Nephron progenitor cell (in vitro differentiated cells): ENCODE data around the gene AGO4.
"Not testable (repeated sequence)": the region's sequence is repeated elsewhere in the genome, so short reads cannot be mapped to it uniquely, and the experiment has no call there.

ENCODE experiments used
- DNase-seq: peaks from one replicate; pipeline ENCODE4 v3.0.0; 2021
- H3K27ac Mint-ChIP-seq: 2 replicates; pipeline ENCODE4 v1.8.0; 2021; ENCODE audit warnings: mild to moderate bottlenecking, moderate library complexity, mixed read lengths
- H3K27me3 Mint-ChIP-seq: 2 replicates; pipeline ENCODE4 v1.8.0; 2021; ENCODE audit warnings: mild to moderate bottlenecking, low read depth, mixed read lengths; ENCODE audit not compliant: poor library complexity
- H3K36me3 Mint-ChIP-seq: 2 replicates; pipeline ENCODE4 v1.8.0; 2021; ENCODE audit warnings: low read depth, mixed read lengths
- H3K4me1 Mint-ChIP-seq: 2 replicates; pipeline ENCODE4 v1.8.0; 2021; ENCODE audit warnings: mixed read lengths
- H3K4me3 Mint-ChIP-seq: 2 replicates; pipeline ENCODE4 v1.8.0; 2021; ENCODE audit warnings: mild to moderate bottlenecking, moderate library complexity, mixed read lengths
- H3K9me3 Mint-ChIP-seq: 2 replicates; pipeline ENCODE4 v1.8.0; 2021; ENCODE audit warnings: mild to moderate bottlenecking, moderate library complexity, mixed read lengths
- TF ChIP-seq, protein P1 (sequence below): fragments of 200-600 bp; sonication (generic); IDR thresholded peaks from 2 replicates; pipeline ENCODE4 v1.5.0; 2021; ENCODE audit warnings: antibody characterized with exemption

The AGO4 gene

DNA sequence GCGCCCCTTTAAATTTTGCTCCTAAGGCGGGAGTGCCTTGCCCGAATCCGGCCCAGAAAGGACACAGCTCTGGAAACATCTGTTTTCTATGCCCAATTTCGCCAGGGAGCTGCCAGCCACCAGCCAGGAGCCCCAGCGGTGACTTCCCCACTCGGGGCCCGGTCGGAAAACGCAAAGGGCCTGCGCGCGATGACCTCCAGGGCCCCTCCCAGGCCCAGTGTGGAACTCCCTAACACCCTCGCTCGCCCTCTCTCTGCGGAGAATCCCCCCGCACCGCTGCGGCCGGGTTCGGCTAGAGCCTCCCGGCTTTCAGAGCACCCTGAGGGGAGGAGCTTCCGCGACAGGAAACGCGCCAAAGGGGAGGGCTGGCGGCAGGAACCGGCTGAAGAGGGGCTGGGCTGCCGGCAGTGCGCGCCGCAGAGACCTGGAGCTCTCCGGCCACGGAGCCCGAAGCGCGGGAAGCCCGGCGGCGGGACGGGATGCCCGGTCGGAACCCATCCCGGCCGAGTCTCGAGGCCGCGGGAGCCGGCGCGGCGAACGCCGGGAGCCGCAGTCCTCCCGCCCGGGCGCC lies 38.5 kb upstream of the AGO4 start:
- Mint-ChIP-seq H3K27me3 (peaks cover 14% of the 10 kb centered on the region), H3K36me3 (peaks cover 1% of the 10 kb centered on the region), H3K4me1 (peaks cover 16% of the 10 kb centered on the region), H3K27ac (peak overlapping the region; percentile 90), H3K4me3 (peak overlapping the region; percentile 99), H3K9me3 (no peaks in the 10 kb centered on the region)
- peak; percentile 91 for DNase-seq
- TF ChIP-seq, protein P1, sequence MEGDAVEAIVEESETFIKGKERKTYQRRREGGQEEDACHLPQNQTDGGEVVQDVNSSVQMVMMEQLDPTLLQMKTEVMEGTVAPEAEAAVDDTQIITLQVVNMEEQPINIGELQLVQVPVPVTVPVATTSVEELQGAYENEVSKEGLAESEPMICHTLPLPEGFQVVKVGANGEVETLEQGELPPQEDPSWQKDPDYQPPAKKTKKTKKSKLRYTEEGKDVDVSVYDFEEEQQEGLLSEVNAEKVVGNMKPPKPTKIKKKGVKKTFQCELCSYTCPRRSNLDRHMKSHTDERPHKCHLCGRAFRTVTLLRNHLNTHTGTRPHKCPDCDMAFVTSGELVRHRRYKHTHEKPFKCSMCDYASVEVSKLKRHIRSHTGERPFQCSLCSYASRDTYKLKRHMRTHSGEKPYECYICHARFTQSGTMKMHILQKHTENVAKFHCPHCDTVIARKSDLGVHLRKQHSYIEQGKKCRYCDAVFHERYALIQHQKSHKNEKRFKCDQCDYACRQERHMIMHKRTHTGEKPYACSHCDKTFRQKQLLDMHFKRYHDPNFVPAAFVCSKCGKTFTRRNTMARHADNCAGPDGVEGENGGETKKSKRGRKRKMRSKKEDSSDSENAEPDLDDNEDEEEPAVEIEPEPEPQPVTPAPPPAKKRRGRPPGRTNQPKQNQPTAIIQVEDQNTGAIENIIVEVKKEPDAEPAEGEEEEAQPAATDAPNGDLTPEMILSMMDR, result no peak

DNA sequence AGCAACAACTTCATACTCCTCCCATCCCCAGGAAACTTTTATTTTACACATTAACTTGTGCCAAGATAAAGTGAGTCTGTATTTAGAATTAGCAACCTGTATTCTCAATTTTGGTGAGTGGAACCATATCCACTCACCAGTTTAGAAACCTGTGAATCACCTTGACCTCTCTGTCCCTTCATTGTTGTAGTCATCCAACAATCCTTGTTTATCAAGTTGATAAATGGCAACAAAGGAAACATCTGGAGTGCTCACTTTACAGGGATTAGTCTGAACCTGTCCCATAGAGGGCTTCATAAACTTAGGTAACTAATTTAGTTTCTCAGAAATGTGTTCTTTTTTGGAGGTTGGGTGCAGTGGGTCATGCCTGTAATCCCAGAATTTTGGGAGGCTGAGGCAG lies 34.1 kb upstream of the AGO4 start:
- Mint-ChIP-seq H3K36me3 (no peaks in the 10 kb centered on the region), H3K4me3 (no peak overlapping the region), H3K4me1 (peaks cover 10% of the 10 kb centered on the region), H3K9me3 (no peaks in the 10 kb centered on the region), H3K27me3 (peaks cover 21% of the 10 kb centered on the region), H3K27ac (no peak overlapping the region)
- no peak for DNase-seq
- TF ChIP-seq, protein P1, result no peak

DNA sequence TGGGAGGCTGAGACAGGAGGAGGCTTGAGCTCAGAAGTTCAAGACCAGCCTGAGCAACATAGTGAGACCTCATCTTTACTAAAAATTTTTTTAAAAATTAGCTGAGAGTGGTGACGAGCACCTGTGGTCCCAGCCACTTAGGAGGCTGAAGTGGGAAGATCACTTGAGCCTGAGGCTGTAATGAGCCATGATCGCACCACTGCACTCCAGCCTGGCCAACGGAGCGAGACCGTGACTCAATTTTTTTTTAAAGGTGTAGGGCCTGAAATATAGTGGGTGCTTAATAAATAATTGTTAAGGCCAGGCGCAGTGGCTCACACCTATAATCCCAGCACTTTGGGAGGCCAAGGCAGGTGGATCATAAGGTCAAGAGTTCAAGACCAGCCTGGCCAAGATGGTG lies 31.6 kb upstream of the AGO4 start:
- not testable (repeated sequence) for H3K9me3 Mint-ChIP-seq, H3K36me3 Mint-ChIP-seq, H3K4me3 Mint-ChIP-seq, H3K4me1 Mint-ChIP-seq, DNase-seq, H3K27ac Mint-ChIP-seq
- peaks cover 21% of the 10 kb centered on the region for H3K27me3 Mint-ChIP-seq

DNA sequence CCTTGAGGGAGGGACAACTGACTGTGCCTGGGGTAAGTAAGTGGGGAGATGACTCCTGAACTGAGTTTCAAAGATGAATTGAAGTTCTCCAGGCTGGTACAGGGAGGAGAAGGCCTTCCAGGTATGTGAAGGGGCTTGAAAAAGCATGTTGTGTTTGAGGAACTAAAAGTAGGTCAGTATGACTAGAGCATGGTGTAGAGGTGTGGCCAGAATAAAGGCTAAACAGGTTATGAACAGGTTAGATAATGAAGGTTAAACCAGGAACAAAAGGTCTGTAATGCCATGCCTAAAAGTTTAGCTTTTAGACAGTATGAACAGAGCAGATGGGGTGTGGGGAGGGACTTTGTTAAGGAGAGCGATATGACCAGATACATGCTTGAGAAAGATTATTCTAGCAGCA lies 30.7 kb upstream of the AGO4 start:
- DNase-seq, result no peak
- TF ChIP-seq, protein P1, result no peak
- H3K27ac Mint-ChIP-seq, result no peak overlapping the region
- H3K27me3 Mint-ChIP-seq, result peaks cover 22% of the 10 kb centered on the region
- no peaks in the 10 kb centered on the region for H3K36me3 Mint-ChIP-seq
- no peaks in the 10 kb centered on the region for H3K9me3 Mint-ChIP-seq
- H3K4me3 Mint-ChIP-seq, result no peak overlapping the region
- no peaks in the 10 kb centered on the region for H3K4me1 Mint-ChIP-seq

DNA sequence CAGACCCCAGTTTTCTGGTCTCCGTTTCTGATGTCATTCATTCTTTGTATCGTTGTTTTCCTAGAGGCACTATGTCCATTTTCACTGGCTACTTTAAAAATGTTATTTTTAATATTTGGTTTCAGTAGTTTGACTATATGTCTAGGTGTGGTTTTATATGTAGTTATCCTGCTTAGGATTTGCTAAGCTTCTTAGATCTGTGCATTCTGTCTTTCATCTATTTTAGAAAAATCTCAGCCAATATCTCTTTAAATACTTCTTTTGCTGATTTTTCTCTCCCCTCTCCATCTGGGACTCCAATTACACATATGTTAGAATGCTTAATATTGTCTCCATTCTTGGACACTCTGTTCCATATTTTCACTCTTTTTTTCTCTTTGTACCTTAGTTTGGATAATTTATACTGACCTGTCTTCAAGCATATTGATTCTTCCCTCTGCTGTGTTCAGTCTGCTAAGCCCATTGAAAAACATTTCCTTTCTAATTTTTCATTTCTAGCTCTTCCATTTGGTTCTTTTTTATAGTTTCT lies 24.7 kb upstream of the AGO4 start:
- H3K9me3 Mint-ChIP-seq, result peaks cover 10% of the 10 kb centered on the region

DNA sequence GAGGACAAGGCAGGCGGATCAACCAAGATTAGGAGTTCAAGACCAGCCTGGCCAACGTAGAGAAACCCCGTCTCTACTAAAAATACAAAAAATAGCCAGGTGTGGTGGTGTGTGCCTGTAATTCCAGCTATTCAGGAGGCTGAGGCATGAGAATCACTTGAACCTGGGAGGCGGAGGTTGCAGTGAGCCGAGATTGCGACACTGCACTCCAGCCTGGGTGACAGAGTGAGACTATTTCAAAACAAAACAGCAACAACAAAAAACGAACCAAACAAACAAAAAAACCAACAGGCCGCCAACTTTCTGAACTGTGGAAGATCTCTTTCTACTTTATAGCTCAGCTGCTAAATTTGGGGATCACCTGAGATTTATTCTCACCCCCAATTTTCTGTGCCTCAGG lies 23.5 kb upstream of the AGO4 start:
- H3K4me1 Mint-ChIP-seq, H3K4me3 Mint-ChIP-seq, DNase-seq, H3K36me3 Mint-ChIP-seq, H3K27ac Mint-ChIP-seq, H3K9me3 Mint-ChIP-seq: not testable (repeated sequence)
- H3K27me3 Mint-ChIP-seq, result peaks cover 21% of the 10 kb centered on the region

More for the DNA sequence above, 24.7 kb upstream of the AGO4 start:
- no peaks in the 10 kb centered on the region for H3K4me1 Mint-ChIP-seq
- TF ChIP-seq, protein P1, result no peak
- no peak overlapping the region for H3K27ac Mint-ChIP-seq
- no peak for DNase-seq
- H3K36me3 Mint-ChIP-seq, result no peaks in the 10 kb centered on the region
- no peak overlapping the region for H3K4me3 Mint-ChIP-seq
- H3K27me3 Mint-ChIP-seq, result peaks cover 21% of the 10 kb centered on the region

DNA sequence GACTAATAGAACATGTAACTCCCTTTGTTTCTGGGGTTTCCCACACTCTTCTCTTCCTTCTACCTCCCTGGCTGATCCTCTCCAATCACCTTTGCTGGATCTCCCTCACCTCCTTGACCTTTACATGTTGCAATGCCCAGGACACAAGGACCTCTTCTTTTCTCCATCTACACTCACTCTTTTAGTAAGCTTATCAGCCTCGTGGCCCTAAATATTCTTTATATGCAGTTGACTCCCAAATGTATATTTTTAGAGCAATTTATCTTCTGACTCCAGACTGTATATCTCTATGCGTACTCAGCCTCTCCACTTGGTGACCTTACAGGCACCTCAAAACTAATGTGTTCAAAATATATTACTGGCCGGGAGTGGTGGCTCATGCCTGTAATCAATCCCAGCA lies 19.7 kb upstream of the AGO4 start:
- TF ChIP-seq, protein P1, result no peak
- Mint-ChIP-seq H3K36me3 (no peaks in the 10 kb centered on the region), H3K27me3 (peaks cover 15% of the 10 kb centered on the region), H3K4me3 (no peak overlapping the region), H3K9me3 (peaks cover 5% of the 10 kb centered on the region), H3K27ac (no peak overlapping the region), H3K4me1 (no peaks in the 10 kb centered on the region)
- no peak for DNase-seq
